Body of pancreas (tissue), 4 donors: ENCODE results near the gene UST.

Experiments used
- CTCF ChIP-seq, 7 experiments: fragments of 450-650 bp in 4 of 7; fragments of 200-600 bp in 3 of 7; sonication (generic) in 3 of 7; IDR thresholded peaks; one replicate each; pipeline ENCODE4 v1.5.1; 2016 to 2019; ENCODE audit warnings: antibody characterized with exemption in 7 of 7
- POLR2A ChIP-seq, 3 donors: fragments of 450-650 bp; IDR thresholded peaks; one replicate each; pipeline ENCODE4 v1.6.1; 2016; ENCODE audit warnings: antibody characterized with exemption in 3 of 3, mild to moderate bottlenecking in 2 of 3

GRCh38 chr6:148890652-148891404, 144.0 kb downstream of the UST start:
- TF ChIP-seq POLR2A (IDR thresholded peaks at IDR 0.05): no peak
- no peak for TF ChIP-seq CTCF (IDR thresholded peaks at IDR 0.05)
